GM23338 (cell line): ENCODE results near the gene OR5AK2. TPM values are rescaled to one million over a fixed set of nuclear protein-coding genes. Genes with fewer than 3 reads are reported as not detected.

Experiments used
- ATAC-seq: fragments of 200-7000 bp; cut with Tn5 transposase; 3 replicates; pipeline ENCODE4 v1.9.1; 2020
- DNase-seq: peaks from one replicate; pipeline ENCODE4 v3.0.0-alpha.2; 2015; ENCODE audit warnings: low spot score
- H2AFZ ChIP-seq: fragments of 200-600 bp; sonication (generic); 2 replicates; pipeline ENCODE4 v1.8.0; 2016; ENCODE audit warnings: antibody characterized with exemption, mild to moderate bottlenecking, moderate library complexity
- H3F3A ChIP-seq: fragments of 200-600 bp; sonication (generic); replicated peaks from 2 replicates; pipeline ENCODE4 v1.8.0; 2017; ENCODE audit warnings: antibody characterized with exemption, mixed run types, low read depth
- H3K27ac ChIP-seq: fragments of 200-600 bp; sonication (generic); 2 replicates; pipeline ENCODE4 v1.6.1; 2016; ENCODE audit warnings: low read depth
- H3K27me3 ChIP-seq: fragments of 200-600 bp; sonication (generic); 2 replicates; pipeline ENCODE4 v1.8.0; 2016; ENCODE audit warnings: mild to moderate bottlenecking, mixed run types, moderate library complexity; ENCODE audit not compliant: insufficient read depth
- H3K36me3 ChIP-seq: fragments of 200-600 bp; sonication (generic); 2 replicates; pipeline ENCODE4 v1.8.0; 2016; ENCODE audit warnings: mild to moderate bottlenecking; ENCODE audit not compliant: insufficient read depth
- H3K4me1 ChIP-seq: fragments of 200-600 bp; sonication (generic); 2 replicates; pipeline ENCODE4 v1.8.0; 2016; ENCODE audit warnings: mild to moderate bottlenecking, moderate library complexity; ENCODE audit not compliant: insufficient read depth
- H3K4me2 ChIP-seq: fragments of 200-600 bp; sonication (generic); 2 replicates; pipeline ENCODE4 v1.7.1; 2017; ENCODE audit warnings: mixed run types
- H3K4me3 ChIP-seq: fragments of 200-600 bp; sonication (generic); 2 replicates; pipeline ENCODE4 v1.6.1; 2016; ENCODE audit warnings: mixed run types
- H3K79me2 ChIP-seq: fragments of 200-600 bp; sonication (generic); replicated peaks from 2 replicates; pipeline ENCODE4 v1.8.0; 2017; ENCODE audit warnings: mild to moderate bottlenecking; ENCODE audit not compliant: insufficient read depth
- H3K9me2 ChIP-seq: fragments of 200-600 bp; sonication (generic); 2 replicates; pipeline ENCODE4 v1.8.0; 2017; ENCODE audit not compliant: insufficient read depth
- H4K20me1 ChIP-seq: fragments of 200-600 bp; sonication (generic); replicated peaks from 2 replicates; pipeline ENCODE4 v1.8.0; 2017; ENCODE audit warnings: mild to moderate bottlenecking; ENCODE audit not compliant: insufficient read depth
- H3K27ac Mint-ChIP-seq: 2 replicates; pipeline ENCODE4 v1.8.0; 2020; ENCODE audit warnings: inconsistent platforms, mild to moderate bottlenecking, moderate library complexity, mixed read lengths
- H3K27me3 Mint-ChIP-seq: 3 replicates; pipeline ENCODE4 v1.8.0; 2022; ENCODE audit warnings: low read depth, mild to moderate bottlenecking, moderate library complexity, mixed read lengths, inconsistent platforms; ENCODE audit not compliant: insufficient read depth, poor library complexity
- H3K36me3 Mint-ChIP-seq: 3 replicates; pipeline ENCODE4 v1.8.0; 2021; ENCODE audit warnings: low read depth, mild to moderate bottlenecking, inconsistent platforms, moderate library complexity, mixed read lengths
- H3K4me1 Mint-ChIP-seq: 3 replicates; pipeline ENCODE4 v1.8.0; 2020; ENCODE audit warnings: mild to moderate bottlenecking, inconsistent platforms, mixed read lengths
- H3K4me3 Mint-ChIP-seq: 3 replicates; pipeline ENCODE4 v1.8.0; 2021; ENCODE audit warnings: moderate library complexity, mild to moderate bottlenecking, inconsistent platforms, mixed read lengths
- H3K9me3 Mint-ChIP-seq: 3 replicates; pipeline ENCODE4 v1.8.0; 2020; ENCODE audit warnings: moderate library complexity, mild to moderate bottlenecking, inconsistent platforms, mixed read lengths
- EZH2 ChIP-seq: fragments of 200-600 bp; sonication (generic); IDR thresholded peaks from one replicate; pipeline ENCODE4 v1.8.0; 2017; ENCODE audit warnings: antibody characterized with exemption, mild to moderate bottlenecking, low read depth; ENCODE audit not compliant: unreplicated experiment
- EZH2phosphoT487 ChIP-seq: fragments of 200-600 bp; sonication (generic); IDR thresholded peaks from one replicate; pipeline ENCODE4 v1.8.1; 2018; ENCODE audit warnings: antibody characterized with exemption; ENCODE audit not compliant: unreplicated experiment
- NANOG ChIP-seq: IDR thresholded peaks from 2 replicates; pipeline ENCODE4 v1.6.1; 2016; ENCODE audit warnings: antibody characterized with exemption, borderline replicate concordance
- POLR2AphosphoS5 ChIP-seq: IDR thresholded peaks from 2 replicates; pipeline ENCODE4 v1.6.1; 2016; ENCODE audit warnings: antibody characterized with exemption, low read depth
- STAT1 ChIP-seq: IDR thresholded peaks from one replicate; pipeline ENCODE4 v1.6.1; 2016; ENCODE audit warnings: antibody characterized with exemption; ENCODE audit not compliant: unreplicated experiment
- ZNF114 ChIP-seq: fragments of 250-450 bp; sonication (Bioruptor Pico); IDR thresholded peaks from 2 replicates; pipeline ENCODE4 v1.5.0; 2020; ENCODE audit warnings: mild to moderate bottlenecking, moderate library complexity
- ZNF331 ChIP-seq: fragments of 250-450 bp; sonication (Bioruptor Pico); IDR thresholded peaks from 2 replicates; pipeline ENCODE4 v1.5.0; 2020; ENCODE audit warnings: low read depth, mild to moderate bottlenecking, moderate library complexity
- polyA plus RNA-seq: library from polyadenylated mRNA; unstranded; fragments of >200 nt; fragmentation: Nextera tagmentation; extraction: Ambion mirVana; gene quantifications from 2 replicates; pipeline ENCODE4 v1.2.1, GENCODE V29; 2016
- total RNA-seq: library from RNA; depleted of rRNA; stranded (reverse); fragments of >200 nt; shearing (Covaris generic); gene quantifications from 2 replicates; pipeline ENCODE4 v1.2.3, GENCODE V29; 2014
- TF ChIP-seq, protein P1 (sequence below): fragments of 250-450 bp; sonication (Bioruptor Pico); IDR thresholded peaks from 2 replicates; pipeline ENCODE4 v1.5.0; 2020; ENCODE audit warnings: mild to moderate bottlenecking, moderate library complexity

The OR5AK2 gene
- total and polyA plus RNA-seq, 2 experiments from 2014 or later = not detected

DNA sequence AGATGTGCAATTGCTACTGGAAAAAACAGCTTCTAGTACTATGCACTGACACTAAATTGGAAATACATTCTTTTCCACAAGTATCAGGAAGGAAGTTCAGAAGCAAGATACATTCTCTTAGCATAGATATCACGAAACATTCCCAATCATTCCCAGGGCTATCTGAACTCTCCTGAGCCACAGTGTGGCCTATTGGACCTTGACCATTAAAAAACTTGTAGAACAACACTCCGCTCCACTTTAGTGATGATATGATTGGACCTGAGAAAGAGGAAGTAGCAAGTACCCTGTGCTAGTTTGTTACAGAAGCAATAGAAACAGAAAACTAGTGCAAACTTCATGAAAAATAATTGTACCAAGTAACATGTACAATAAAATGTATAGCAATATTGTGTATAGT lies 11.4 kb upstream of the OR5AK2 start (continued):
- TF ChIP-seq, protein P1, sequence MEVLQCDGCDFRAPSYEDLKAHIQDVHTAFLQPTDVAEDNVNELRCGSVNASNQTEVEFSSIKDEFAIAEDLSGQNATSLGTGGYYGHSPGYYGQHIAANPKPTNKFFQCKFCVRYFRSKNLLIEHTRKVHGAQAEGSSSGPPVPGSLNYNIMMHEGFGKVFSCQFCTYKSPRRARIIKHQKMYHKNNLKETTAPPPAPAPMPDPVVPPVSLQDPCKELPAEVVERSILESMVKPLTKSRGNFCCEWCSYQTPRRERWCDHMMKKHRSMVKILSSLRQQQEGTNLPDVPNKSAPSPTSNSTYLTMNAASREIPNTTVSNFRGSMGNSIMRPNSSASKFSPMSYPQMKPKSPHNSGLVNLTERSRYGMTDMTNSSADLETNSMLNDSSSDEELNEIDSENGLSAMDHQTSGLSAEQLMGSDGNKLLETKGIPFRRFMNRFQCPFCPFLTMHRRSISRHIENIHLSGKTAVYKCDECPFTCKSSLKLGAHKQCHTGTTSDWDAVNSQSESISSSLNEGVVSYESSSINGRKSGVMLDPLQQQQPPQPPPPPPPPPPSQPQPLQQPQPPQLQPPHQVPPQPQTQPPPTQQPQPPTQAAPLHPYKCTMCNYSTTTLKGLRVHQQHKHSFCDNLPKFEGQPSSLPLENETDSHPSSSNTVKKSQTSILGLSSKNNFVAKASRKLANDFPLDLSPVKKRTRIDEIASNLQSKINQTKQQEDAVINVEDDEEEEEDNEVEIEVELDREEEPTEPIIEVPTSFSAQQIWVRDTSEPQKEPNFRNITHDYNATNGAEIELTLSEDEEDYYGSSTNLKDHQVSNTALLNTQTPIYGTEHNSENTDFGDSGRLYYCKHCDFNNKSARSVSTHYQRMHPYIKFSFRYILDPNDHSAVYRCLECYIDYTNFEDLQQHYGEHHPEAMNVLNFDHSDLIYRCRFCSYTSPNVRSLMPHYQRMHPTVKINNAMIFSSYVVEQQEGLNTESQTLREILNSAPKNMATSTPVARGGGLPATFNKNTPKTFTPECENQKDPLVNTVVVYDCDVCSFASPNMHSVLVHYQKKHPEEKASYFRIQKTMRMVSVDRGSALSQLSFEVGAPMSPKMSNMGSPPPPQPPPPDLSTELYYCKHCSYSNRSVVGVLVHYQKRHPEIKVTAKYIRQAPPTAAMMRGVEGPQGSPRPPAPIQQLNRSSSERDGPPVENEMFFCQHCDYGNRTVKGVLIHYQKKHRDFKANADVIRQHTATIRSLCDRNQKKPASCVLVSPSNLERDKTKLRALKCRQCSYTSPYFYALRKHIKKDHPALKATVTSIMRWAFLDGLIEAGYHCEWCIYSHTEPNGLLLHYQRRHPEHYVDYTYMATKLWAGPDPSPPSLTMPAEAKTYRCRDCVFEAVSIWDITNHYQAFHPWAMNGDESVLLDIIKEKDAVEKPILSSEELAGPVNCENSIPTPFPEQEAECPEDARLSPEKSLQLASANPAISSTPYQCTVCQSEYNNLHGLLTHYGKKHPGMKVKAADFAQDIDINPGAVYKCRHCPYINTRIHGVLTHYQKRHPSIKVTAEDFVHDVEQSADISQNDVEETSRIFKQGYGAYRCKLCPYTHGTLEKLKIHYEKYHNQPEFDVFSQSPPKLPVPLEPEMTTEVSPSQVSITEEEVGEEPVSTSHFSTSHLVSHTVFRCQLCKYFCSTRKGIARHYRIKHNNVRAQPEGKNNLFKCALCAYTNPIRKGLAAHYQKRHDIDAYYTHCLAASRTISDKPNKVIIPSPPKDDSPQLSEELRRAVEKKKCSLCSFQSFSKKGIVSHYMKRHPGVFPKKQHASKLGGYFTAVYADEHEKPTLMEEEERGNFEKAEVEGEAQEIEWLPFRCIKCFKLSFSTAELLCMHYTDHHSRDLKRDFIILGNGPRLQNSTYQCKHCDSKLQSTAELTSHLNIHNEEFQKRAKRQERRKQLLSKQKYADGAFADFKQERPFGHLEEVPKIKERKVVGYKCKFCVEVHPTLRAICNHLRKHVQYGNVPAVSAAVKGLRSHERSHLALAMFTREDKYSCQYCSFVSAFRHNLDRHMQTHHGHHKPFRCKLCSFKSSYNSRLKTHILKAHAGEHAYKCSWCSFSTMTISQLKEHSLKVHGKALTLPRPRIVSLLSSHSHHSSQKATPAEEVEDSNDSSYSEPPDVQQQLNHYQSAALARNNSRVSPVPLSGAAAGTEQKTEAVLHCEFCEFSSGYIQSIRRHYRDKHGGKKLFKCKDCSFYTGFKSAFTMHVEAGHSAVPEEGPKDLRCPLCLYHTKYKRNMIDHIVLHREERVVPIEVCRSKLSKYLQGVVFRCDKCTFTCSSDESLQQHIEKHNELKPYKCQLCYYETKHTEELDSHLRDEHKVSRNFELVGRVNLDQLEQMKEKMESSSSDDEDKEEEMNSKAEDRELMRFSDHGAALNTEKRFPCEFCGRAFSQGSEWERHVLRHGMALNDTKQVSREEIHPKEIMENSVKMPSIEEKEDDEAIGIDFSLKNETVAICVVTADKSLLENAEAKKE = no peak
- TF ChIP-seq NANOG (no peak), STAT1 (no peak)

DNA sequence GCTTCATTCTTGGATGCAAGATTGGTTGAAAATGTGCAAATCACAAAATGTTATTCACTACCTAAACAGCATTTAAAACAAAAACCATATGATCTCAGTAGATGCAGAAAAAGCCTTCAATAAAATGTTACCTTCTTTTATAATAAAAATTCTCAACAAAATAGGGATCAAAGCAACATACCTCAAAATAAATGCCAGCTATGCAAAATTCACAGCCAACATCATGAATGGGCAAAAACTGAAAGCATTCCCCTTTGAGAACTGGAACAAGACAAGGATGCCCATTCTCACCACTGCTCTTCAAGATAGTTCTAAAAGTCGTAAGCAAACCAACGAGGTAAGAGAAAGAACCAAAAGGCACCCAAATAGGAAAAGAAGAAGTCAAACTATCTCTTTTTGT lies 2.0 kb downstream of the OR5AK2 start:
- no peaks in the 10 kb centered on the region for H3K36me3 ChIP-seq
- TF ChIP-seq STAT1 (no peak), POLR2AphosphoS5 (no peak), ZNF114 (CRISPR knock-in tag) (no peak), EZH2 (no peak), EZH2phosphoT487 (no peak), ZNF331 (no peak)
- TF ChIP-seq, protein P1 = no peak

More for the DNA sequence above, 2.0 kb downstream of the OR5AK2 start:
- Mint-ChIP-seq H3K9me3 (peaks cover 40% of the 10 kb centered on the region), H3K27me3 (peaks cover 3% of the 10 kb centered on the region), H3K27ac (no peak overlapping the region), H3K4me3 (no peak overlapping the region), H3K36me3 (peaks cover 22% of the 10 kb centered on the region), H3K4me1 (no peaks in the 10 kb centered on the region)
- Histone ChIP-seq H3K4me3 (no peak overlapping the region), H3F3A (no peaks in the 10 kb centered on the region), H3K9me2 (no peaks in the 10 kb centered on the region), H3K27me3 (no peaks in the 10 kb centered on the region), H4K20me1 (no peaks in the 10 kb centered on the region), H2AFZ (no peak overlapping the region), H3K4me2 (no peak overlapping the region), H3K27ac (no peak overlapping the region), H3K79me2 (no peaks in the 10 kb centered on the region), H3K4me1 (no peaks in the 10 kb centered on the region)
- no peak for ATAC-seq
- DNase-seq = no peak
